Measurements from ENCODE around the gene TAF1B.

- TF ChIP-seq CTCF (IDR thresholded peaks at IDR 0.05): no peak
- TF ChIP-seq ZFX (IDR thresholded peaks at IDR 0.05; ENCODE audit: borderline replicate concordance): no peak
These were observed 12.4 kb upstream of the TAF1B start for GRCh38 chr2:9830685-9831410.
